ENCODE data around the gene GPR78. TPM values are rescaled to one million over a fixed set of nuclear protein-coding genes. Genes with fewer than 3 reads are reported as not detected.

Gene GPR78
- total and polyA plus RNA-seq, 2 of the 13 experiments (the other 11 are each of a cell fraction or from before 2014, with no cell fraction given): 0.01 to 0.07 TPM

GRCh38 chr4:8555716-8556115 lies 24.5 kb upstream of the GPR78 start:
- H3K79me2 ChIP-seq (ENCODE audit: insufficient read depth, low read length): no peaks in the 10 kb centered on the region
- no TSS peak for BruUV-seq (replicated peaks)
- CTCF ChIA-PET (ENCODE audit: low intra/inter-chr PET ratio, low total read pairs): no interaction called here
- intact Hi-C loops (cut with micrococcal nuclease; ENCODE audit: unreplicated experiment) (no loop called here), in situ Hi-C loops (cut with HindIII; ENCODE audit: extremely low pct_ligation_motif_present, low pct_unique_long_range_greater_than_20kb) (no loop called here)
- H3K27me3 ChIP-seq (ENCODE audit: control insufficient read depth in 1 of 2, insufficient read depth in 2 of 2, low read length in 2 of 2): peaks cover 3 to 11% of the 10 kb centered on the region in 2 experiments; a peak in 2 of 5 replicates
- no peak for DNase-seq (ENCODE audit: low spot score)
- TF ChIP-seq KLF13 (CRISPR knock-in tag; IDR thresholded peaks at IDR 0.05) (no peak), RNF219 (CRISPR knock-in tag; IDR thresholded peaks at IDR 0.05) (no peak), ZNF543 (CRISPR knock-in tag; IDR thresholded peaks at IDR 0.05) (no peak), ZNF121 (CRISPR knock-in tag; IDR thresholded peaks at IDR 0.05) (no peak), NFYC (CRISPR knock-in tag; IDR thresholded peaks at IDR 0.05) (no peak), MTF1 (CRISPR knock-in tag; IDR thresholded peaks at IDR 0.05) (no peak), SNAI1 (CRISPR knock-in tag; IDR thresholded peaks at IDR 0.05; ENCODE audit: borderline replicate concordance) (no peak), CTCF (CRISPR knock-in tag; IDR thresholded peaks at IDR 0.05) (no peak), SMARCC2 (IDR thresholded peaks at IDR 0.05) (no peak), PLSCR1 (CRISPR knock-in tag; IDR thresholded peaks at IDR 0.05; ENCODE audit: borderline replicate concordance) (no peak), POGK (CRISPR knock-in tag; conservative IDR thresholded peaks at IDR 0.05) (no peak)
- ATAC-seq: no peak
- H3K27ac ChIP-seq (ENCODE audit: extremely low read length, insufficient read depth, low read length): no peak overlapping the region
- H3K9ac ChIP-seq (ENCODE audit: insufficient read depth, low read depth, low read length): no peak overlapping the region
- H3K36me3 ChIP-seq (replicated peaks in 1 of 2; ENCODE audit: control insufficient read depth in 1 of 2, insufficient read depth in 2 of 2, low read length in 2 of 2): no peaks in the 10 kb centered on the region
- no peaks in the 10 kb centered on the region for H4K20me1 ChIP-seq (ENCODE audit: insufficient read depth, low read length)
- H3K4me3 ChIP-seq (replicated peaks in 1 of 3; ENCODE audit: insufficient read depth in 1 of 3, low read depth in 2 of 3, low read length in 3 of 3): no peak overlapping the region
- no peak overlapping the region for H3K4me2 ChIP-seq (ENCODE audit: low read depth, low read length)
- H3K9me3 ChIP-seq (ENCODE audit: low read length): no peaks in the 10 kb centered on the region
- POLR2A ChIA-PET: no interaction called here
- WGBS (ENCODE audit: low lambda C conversion rate): 26% methylated on average over 5 of the region's 5 CpGs
- no peaks in the 10 kb centered on the region for H3K4me1 ChIP-seq (ENCODE audit: insufficient read depth, low read length)
- H2AFZ ChIP-seq (ENCODE audit: low read length): no peak overlapping the region
- FAIRE-seq: no peak
